ENCODE measurements around the gene FCSK.

The FCSK gene

GRCh38 chr16:70457446-70458166, 3.2 kb downstream of the FCSK start:
- DNase-seq = no peak

GRCh38 chr16:70460737-70461261, 6.4 kb downstream of the FCSK start:
- no peak for DNase-seq

- DNase-seq = no peak
Observed at GRCh38 chr16:70463235-70463634, 8.8 kb downstream of the FCSK start.

- DNase-seq = no peak
Observed at GRCh38 chr16:70465999-70466804, 11.8 kb downstream of the FCSK start.

- DNase-seq = no peak
Observed at GRCh38 chr16:70466805-70467076, 12.3 kb downstream of the FCSK start.

GRCh38 chr16:70467113-70467512, 12.7 kb downstream of the FCSK start:
- no peak for DNase-seq

GRCh38 chr16:70467608-70468007, 13.2 kb downstream of the FCSK start:
- no peak for DNase-seq

- no peak for DNase-seq
Observed at GRCh38 chr16:70468776-70469525, 14.6 kb downstream of the FCSK start.

GRCh38 chr16:70470141-70470926, 15.9 kb downstream of the FCSK start:
- DNase-seq = no peak

GRCh38 chr16:70470927-70471341, 16.5 kb downstream of the FCSK start:
- no peak for DNase-seq

- DNase-seq = no peak
Observed at GRCh38 chr16:70472786-70473433, 18.5 kb downstream of the FCSK start.

GRCh38 chr16:70473446-70474319, 19.3 kb downstream of the FCSK start:
- DNase-seq = no peak

- DNase-seq = no peak
Observed at GRCh38 chr16:70474320-70475053, 20.1 kb downstream of the FCSK start.

GRCh38 chr16:70475054-70475871, 20.9 kb downstream of the FCSK start:
- no peak for DNase-seq

GRCh38 chr16:70476272-70477020, 22.1 kb downstream of the FCSK start:
- no peak for DNase-seq

- DNase-seq = no peak
Observed at GRCh38 chr16:70478169-70478568, 23.8 kb downstream of the FCSK start.

GRCh38 chr16:70478912-70479341, 24.5 kb downstream of the FCSK start:
- no peak for DNase-seq
